HG02798 (cell line): Measurements from ENCODE around the gene COL1A2.

Source experiments
- ATAC-seq: cut with Tn5 transposase; IDR thresholded peaks from one replicate; pipeline ENCODE4 v1.9.1; 2021; ENCODE audit warnings: mild to moderate bottlenecking; ENCODE audit not compliant: unreplicated experiment, poor library complexity

The COL1A2 gene

DNA sequence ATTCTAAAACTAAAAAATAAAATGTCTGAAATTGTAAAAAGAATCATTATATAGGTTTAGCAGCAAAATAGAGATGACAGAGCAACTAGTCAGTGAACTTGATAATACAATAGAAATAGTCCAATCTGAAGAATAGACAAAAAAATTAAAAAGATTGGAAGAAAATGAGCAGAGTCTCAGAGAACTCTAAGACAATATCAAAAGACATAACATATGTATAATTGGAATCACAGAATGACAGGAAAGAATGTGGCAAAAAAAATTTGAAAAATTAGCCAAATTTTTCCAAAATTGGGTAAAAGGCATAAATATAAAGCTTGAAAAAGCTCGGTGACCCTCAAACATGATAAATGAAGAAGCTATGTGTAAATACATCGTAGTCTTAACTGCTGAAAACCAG, 76.9 kb downstream of the COL1A2 start:
- ATAC-seq: no peak

DNA sequence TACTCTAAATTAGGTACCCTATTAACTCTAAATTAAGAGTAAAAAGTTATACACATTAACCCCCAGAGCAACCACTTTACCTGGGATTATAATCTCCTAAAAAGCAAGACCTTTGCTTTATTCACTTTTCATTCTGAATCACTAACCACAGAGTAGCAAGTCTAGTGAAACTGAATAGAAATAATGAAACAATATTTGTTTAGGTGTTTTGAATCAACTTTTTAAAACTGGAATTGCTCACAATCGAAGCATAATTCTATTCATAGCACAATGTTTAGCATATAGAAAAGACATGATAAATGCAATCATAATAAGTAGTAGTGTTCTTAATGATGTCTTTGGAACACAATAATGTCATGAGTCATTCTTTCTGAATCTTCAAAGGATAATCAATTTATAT, 77.9 kb downstream of the COL1A2 start:
- ATAC-seq: peak; percentile 41

DNA sequence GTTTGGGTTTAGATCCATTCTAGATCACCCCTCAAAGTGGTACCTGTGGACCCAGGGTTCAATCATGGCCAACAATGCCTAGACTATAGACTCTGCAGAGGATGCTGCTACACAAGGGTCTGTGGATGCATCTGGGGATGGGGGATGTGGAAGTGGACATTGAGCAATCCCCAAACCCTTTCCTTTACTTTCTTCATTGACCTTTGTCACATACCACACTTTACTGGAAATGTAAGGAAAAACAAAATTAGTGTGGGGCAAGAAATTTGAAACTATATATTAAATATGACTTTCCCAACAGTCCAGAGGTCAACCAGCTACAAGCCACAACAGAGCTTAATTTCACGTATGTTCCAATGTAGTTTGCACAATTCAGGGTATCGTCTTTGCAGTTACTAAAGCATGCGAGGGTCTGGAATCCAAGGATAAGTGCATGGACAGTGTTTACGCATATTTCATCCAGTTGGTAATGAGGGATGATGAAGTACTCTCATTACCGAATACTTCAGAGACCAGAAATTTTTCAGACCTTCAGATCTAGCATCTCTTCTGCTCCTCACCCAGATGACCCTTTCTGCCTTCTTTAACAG, 81.7 kb downstream of the COL1A2 start:
- no peak for ATAC-seq

DNA sequence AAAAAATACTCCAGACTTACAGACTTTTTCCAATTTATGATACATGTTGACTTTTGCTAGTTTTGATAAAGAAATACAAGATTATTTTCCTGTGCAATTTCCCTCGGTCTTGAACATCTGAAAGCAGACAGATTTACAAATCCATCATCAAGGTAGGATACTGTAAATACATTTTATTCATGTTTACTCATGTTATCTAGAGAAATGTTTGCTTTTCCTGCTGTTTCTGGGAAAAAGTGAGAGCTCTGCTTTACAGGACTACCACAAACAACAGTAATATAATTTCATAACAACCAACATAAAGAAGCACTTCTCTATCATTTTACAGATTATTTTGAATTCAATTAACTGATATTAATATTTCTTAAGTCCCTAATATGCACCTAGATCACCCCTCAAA, 83.2 kb downstream of the COL1A2 start:
- ATAC-seq: no peak

DNA sequence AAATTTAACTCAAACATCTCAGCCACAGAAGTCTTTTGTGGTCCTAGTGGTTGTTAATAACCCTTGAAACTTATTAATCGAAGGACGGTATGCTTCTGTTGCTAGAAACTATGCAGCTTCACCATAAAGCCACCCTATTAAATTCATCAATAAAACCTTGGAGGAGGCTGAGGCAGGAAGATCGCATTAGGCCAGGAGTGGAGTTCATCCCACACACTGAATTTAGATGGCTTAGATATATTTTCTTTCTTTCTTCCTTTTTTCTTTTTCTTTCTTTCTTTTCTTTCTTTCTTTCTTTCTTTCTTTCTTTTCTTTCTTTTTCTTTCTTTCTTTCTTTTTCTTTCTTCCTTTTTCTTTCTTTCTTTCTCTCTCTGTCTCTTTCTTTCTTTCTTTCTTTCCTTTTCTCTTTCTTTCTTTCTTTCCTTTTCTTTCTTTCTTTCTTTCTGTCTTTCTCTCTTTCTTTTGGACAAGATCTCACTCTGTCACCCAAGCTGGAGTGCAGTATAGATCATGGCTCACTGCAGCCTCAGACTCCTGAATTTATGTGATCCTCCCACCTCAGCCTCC, 84.0 kb downstream of the COL1A2 start:
- no peak for ATAC-seq
